GM18502 (cell line): ENCODE data around the gene HSPG2.
"Not testable (repeated sequence)": the region's sequence is repeated elsewhere in the genome, so short reads cannot be mapped to it uniquely, and the experiment has no call there.

Experiments
- ATAC-seq: cut with Tn5 transposase; IDR thresholded peaks from one replicate; pipeline ENCODE4 v1.9.1; 2021; ENCODE audit warnings: mild to moderate bottlenecking; ENCODE audit not compliant: unreplicated experiment, poor library complexity

HSPG2 gene

GRCh38 chr1:21935891-21936365 is 1.2 kb downstream of the HSPG2 start:
- ATAC-seq, result no peak

GRCh38 chr1:21935393-21935804 is 1.7 kb downstream of the HSPG2 start:
- ATAC-seq, result no peak

- ATAC-seq, result no peak
Observed at GRCh38 chr1:21933397-21934248, 3.5 kb downstream of the HSPG2 start.

- no peak for ATAC-seq
Observed at GRCh38 chr1:21932127-21932526, 5.0 kb downstream of the HSPG2 start.

GRCh38 chr1:21931171-21932093 is 5.7 kb downstream of the HSPG2 start:
- ATAC-seq, result no peak

GRCh38 chr1:21930629-21931170 is 6.4 kb downstream of the HSPG2 start:
- ATAC-seq, result no peak

GRCh38 chr1:21930080-21930571 is 7.0 kb downstream of the HSPG2 start:
- ATAC-seq, result no peak

GRCh38 chr1:21927533-21928237 is 9.4 kb downstream of the HSPG2 start:
- ATAC-seq, result no peak

- ATAC-seq, result no peak
Observed at GRCh38 chr1:21926814-21927532, 10.1 kb downstream of the HSPG2 start.

- ATAC-seq, result no peak
Observed at GRCh38 chr1:21926065-21926464, 11.0 kb downstream of the HSPG2 start.

- ATAC-seq, result no peak
Observed at GRCh38 chr1:21925334-21925940, 11.7 kb downstream of the HSPG2 start.

GRCh38 chr1:21924503-21925005 is 12.6 kb downstream of the HSPG2 start:
- ATAC-seq, result no peak

- no peak for ATAC-seq
Observed at GRCh38 chr1:21922090-21923013, 14.8 kb downstream of the HSPG2 start.

- ATAC-seq, result no peak
Observed at GRCh38 chr1:21921100-21921875, 15.8 kb downstream of the HSPG2 start.

- no peak for ATAC-seq
Observed at GRCh38 chr1:21919520-21919919, 17.6 kb downstream of the HSPG2 start.

- not testable (repeated sequence) for ATAC-seq
Observed at GRCh38 chr1:21917239-21917631, 19.9 kb downstream of the HSPG2 start.
